Left colon (tissue), 2 donors: ENCODE results near the gene MUC4. TPM values are rescaled to one million over a fixed set of nuclear protein-coding genes. Genes with fewer than 3 reads are reported as not detected.

ENCODE experiments used
- ATAC-seq: fragments of 200-7000 bp; cut with Tn5 transposase; one replicate; pipeline ENCODE4 v1.9.1; 2020; ENCODE audit warnings: mild to moderate bottlenecking, moderate library complexity
- DNase-seq, 2 donors: peaks; one replicate each; pipeline ENCODE4 v3.0.0-alpha.2; 2020
- intact Hi-C, 2 donors: fragments of 100-400 bp; cut with DNase I in 1 of 2; cut with micrococcal nuclease in 1 of 2; formaldehyde crosslinking; loops; one replicate each; pipeline versions ENCODE4 v1.11.2 to v1.14.0; 2022; cut with DNase I, micrococcal nuclease
- total RNA-seq, 2 donors: library from RNA; stranded (reverse); fragmentation: NEBNext Ultra II Directional; extraction: Animal tissue kit (Norgen Biotek cat#: 25700); gene quantifications; one replicate each; pipeline ENCODE4 v1.2.1, GENCODE V29; 2021
- donor health status: DM: no; HTN: no; CAD: no.
- donor health status: DM: yes; HTN: yes; CAD: no.

The MUC4 gene
- total RNA-seq, 2 donors from 2014 or later = 114 to 356 TPM

DNA sequence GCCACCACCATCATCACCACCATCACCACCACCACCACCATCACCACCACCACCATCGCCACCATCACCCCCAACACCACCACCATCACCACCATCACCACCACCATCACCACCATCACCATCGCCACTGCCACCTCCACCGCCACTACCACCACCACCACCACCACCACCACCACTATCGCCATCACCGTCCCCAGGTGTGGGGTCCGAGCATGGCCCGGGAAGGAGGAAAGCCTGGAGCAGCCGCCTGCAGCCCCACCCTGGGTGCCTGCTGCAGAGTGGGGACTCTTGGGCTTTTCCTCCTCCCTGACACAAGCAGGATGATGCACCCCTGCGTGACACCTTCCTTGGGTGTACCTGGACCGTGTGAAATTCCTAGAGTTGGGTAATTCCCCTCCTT is 43.9 kb downstream of the MUC4 start:
- no peak for DNase-seq
- intact Hi-C loops = no loop called here

DNA sequence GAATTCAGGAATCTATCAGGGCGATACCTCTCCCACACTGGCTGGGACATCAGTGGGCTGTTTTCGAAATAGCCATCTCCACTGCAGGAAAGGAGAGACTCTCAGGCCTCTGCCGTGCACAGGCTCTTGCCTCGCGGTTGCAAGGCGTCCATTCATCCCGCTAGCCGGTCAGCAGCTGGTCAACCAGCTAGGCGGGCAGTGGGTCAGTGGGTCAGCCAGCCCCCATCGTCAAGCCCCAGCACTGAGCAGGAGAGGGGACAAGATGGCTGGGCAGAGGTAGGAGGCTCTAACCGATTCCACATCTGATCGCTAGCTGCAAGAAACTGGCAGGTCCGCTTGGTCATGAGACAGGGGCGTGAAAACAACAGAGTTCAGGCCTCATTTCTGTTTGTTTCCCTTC is 45.1 kb downstream of the MUC4 start:
- ATAC-seq (no peak), DNase-seq (no peak)
- intact Hi-C loops = no loop called here

More for the DNA sequence above, 43.9 kb downstream of the MUC4 start:
- ATAC-seq = no peak

DNA sequence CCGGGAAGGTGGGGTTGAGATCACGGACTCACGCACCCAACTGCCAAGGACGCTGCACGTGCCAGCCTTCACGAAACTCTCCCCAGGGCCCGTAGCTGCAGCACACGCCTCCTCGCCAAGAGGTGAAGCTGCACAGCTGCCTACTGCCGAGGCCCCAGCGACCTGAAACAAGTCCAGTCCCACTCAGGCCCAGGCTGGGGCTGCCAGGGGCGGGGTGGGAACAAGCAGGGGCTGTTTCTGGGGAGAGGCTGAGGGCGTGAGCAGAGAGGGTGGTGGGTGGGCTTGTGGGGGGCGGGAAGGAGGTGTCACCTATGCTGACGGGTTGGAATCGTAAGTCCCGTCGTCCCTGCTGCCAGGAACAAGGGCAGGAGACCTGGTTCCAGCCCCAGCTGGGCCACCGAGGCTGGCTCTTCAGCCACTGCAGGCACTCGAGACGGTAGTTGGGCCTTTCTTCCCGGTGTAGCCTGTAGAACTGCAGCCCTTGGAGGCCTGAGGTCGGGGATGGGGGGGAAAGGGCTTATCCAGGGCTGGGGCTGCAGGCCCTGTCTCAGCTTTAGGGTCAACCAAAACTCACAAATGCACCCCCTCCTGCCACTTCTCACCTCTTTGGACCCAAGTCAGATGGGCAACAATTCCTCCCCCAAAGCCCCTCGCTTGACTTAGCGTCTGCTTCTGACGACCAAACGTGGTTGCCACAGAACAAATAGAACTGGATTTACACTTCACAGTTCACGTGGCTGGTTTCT is 46.6 kb downstream of the MUC4 start:
- intact Hi-C loops = no loop called here
- ATAC-seq = peak; percentile 3
- no peak for DNase-seq

DNA sequence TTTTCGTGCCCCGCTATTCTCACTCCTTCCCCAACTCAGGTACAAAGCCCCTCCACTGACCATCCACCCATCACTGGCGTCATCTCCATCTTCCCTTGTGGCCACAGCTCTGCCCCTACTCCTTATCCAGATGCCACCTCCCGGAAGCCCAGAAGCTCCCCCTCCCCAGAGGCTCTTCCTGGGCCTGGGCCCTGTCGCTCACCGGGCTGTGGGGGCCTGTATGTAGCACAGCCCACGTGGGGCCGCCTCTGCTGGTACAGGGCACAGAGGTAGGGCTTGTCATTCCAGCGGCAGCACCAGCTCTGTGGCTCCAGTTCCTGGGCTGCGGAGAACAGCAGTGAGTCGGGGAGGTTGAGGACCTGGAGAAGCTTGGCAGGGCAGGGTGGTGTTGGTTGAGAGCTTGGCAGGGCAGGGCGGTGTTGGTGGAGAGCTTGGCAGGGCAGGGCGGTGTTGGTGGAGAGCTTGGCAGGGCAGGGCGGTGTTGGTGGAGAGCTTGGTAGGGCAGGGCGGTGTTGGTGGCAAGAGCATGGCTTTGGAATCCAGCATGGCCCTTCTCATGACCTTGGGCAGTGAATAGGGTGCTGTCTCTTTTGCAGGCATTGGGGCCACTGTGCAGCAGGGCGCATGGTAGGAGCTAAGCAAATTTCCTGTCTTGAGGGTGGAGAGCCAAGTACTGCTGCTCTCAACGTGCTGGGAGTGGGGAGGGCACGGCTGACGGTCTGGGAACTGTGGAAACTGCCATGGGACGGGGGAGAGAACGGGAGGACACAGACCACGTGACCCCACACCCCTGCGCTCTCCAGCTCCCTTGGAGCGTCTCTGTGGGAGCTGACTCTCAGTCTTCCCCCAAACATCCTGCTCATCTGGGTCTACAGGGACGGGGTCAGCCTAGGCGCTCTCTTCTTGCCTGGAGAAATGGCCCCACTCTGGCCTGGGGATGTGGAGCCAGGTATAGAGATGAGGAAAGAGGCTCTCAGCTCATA is 47.6 kb downstream of the MUC4 start:
- intact Hi-C loops = no loop called here
- DNase-seq (no peak), ATAC-seq (peak; percentile 11)

DNA sequence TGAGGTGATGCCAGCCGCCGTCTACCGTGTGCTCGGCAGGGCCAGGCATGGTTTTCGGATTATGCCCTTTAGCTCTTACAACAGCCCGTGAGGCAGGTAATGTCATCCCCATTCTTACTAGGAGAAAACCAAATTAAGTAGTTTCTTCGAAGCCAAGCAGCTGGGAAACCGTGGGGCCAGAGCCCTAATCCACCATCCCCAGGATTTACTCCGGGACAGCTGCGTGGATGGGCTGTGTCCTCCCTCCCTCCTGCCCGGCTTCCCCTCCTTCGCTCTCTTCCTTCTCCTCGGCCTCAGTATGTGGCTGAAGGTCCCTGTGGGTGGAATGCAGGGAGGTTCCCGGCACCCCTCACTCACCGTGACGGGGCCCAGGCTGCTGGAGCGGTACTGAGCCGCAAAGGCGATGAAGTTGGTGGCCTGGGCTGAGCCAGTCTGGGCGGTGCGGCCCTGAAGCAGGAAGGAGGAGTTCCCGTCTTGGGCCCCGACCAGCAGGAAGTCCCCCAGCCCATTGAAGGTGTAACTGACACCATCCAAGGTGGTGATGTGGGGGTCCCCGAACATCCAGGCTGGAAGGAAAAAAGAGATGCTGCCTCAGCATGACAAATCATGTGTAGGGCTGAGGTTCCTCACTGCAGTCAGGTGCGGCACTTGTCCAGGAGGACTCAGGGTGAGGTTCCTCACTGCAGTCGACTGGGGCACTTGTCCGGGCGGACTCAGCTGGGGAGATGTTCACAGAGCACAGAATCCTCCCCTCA is 48.5 kb downstream of the MUC4 start:
- intact Hi-C loops = no loop called here
- no peak for DNase-seq
- no peak for ATAC-seq

DNA sequence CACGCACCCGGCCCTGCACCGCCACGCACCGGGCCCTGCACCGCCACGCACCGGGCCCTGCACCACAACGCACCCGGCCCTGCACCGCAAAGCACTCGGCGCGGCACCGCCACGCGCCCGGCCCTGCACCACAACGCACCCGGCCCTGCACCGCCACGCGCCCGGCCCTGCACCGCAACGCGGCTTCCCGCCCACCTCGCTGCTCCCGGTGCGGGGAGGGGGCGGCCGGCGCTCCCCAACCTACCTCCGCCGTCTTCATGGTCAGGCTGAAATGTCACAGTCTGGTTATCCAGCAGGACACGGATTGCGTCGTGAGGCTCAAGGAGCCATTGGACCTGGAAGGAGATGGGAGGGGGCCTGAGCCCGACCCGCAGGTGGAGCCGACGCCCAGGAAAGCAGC is 49.1 kb downstream of the MUC4 start:
- intact Hi-C loops = no loop called here
- ATAC-seq = no peak
- no peak for DNase-seq

DNA sequence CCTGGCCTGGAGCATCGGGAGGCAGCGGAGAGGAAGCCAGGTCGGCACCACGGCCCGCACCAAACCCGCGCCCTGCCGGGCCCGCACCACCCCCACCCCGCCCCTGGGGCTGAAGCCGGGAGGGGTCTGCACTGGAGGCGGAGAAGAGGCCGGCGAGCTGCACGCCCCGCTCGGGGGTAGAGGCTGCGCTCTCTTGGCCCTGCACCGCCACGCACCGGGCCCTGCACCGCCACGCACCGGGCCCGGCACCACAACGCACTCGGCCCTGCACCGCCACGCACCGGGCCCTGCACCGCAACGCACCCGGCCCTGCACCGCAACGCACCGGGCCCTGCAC is 49.5 kb downstream of the MUC4 start:
- no peak for DNase-seq
- intact Hi-C loops = no loop called here
- ATAC-seq = no peak

DNA sequence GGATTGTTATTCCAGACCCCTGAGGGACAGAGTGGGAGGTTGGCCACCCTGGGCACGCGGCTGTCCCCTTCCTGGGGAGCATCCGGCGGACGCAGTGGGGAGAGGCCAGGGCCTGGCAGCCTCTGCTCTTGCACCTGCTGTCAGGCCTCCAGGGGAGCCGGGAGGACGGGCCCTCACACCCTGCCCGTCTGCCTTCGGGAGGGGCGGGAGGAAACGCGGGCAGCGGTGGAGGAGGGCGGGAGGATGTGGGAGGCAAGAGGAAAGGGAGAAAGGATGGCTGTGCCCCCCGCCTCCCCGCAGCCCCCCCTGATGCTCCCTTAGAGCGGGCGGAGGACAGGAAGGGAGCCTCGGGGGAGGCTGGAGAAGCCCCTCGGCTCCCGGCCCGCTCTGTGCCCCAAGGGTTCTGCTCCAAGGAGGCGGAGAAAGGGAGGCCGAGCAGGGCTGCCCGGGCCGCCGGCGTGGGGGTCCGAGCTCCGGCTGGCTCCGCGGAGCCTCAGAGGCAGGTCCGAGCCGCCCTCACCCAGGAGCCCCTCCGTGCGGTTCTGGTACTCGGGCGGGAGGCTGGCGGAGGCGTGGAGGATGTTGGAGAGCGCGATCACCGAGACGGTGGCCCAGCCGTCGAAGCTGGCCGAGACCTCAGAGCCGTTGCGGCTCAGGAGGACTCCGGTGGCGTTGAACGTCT is 50.0 kb downstream of the MUC4 start:
- ATAC-seq (peak; percentile 7), DNase-seq (no peak)
- intact Hi-C loops = no loop called here

DNA sequence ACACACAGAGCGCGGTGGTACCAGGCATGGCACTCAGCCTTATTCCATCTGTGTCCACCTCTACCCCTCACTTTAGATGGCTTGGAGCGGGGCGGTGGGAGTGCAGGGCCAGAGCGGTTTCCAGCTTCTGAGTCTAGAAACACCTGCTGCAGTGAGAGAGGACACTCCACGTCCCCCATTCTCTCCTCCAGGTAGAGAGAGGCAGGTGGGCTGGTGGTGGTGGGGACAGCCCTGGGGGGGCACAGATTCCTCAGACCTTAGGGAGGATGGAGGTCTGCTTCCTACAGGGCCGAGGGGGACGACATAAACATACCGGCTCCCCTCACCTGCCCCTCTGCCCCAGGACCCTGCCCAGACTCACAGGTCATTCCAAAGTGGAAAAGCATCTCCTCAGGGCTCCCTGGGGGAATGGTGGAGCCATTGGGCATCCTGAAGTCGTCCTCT is 50.6 kb downstream of the MUC4 start:
- intact Hi-C loops = no loop called here
- no peak for ATAC-seq
- DNase-seq = no peak

DNA sequence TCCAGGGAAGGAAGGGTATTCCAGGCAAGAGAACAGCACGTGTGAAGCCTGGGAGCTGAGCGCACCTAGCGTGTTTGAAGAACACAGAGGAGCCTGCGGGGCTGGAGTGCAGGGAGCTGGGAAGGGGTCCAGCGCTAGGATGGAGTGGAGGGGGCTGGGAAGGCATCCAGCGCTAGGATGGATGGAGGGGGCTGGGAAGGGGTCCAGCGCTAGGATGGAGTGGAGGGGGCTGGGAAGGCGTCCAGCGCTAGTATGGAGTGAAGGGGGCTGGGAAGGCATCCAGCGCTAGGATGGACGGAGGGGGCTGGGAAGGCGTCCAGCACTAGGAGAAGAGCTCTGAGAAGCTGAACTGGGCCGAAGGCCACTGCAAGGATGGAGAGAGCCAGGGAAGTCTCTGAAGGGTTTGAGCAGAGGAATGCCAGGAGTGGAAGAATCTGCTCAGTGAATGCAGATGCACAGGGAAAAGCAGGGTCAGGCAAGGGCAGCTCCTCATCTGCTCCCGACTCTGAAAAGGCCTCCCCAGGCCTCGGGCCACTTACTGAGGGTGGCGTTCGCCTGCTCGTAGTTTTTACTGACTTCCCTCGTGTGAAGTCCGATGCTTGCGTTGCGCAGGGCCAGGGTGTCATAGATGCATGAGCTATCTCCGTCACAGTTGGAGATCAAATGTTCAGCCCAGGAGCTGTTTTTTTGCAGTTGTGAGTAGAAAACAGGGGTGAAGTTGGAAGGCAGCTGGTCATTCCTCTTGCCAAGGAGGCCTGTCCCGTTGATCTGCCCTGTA is 51.2 kb downstream of the MUC4 start:
- ATAC-seq (no peak), DNase-seq (no peak)
- intact Hi-C loops = no loop called here

DNA sequence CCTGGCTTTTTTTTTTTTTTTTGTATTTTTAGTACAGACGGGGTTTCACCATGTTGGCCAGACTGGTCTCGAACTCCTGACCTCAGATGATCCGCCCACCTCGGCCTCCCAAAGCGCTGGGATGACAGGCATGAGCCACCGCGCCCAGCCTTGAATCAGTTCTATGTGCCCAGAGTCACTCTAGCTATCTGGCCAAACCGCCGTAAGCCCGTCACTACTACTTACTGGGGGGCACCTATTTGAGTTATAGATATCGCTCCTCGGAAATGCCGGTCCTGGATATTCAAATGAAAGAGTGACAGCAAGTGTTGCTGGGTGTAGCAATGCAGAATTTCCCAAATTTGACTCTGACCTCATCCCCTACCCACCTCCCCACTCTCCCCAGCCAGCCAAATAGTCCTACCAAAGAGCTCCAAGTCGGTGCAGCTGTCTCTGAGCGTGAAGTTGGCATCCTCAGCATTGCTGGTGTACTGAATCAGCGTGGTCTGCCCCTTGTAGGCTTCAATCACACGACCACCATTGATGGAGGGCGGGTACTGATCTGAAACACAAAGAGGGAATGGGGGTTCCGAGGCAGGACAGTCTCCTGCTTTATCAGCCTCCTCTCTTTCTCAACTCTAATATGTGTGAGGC is 52.9 kb downstream of the MUC4 start:
- intact Hi-C loops = no loop called here
- no peak for DNase-seq
- no peak for ATAC-seq

DNA sequence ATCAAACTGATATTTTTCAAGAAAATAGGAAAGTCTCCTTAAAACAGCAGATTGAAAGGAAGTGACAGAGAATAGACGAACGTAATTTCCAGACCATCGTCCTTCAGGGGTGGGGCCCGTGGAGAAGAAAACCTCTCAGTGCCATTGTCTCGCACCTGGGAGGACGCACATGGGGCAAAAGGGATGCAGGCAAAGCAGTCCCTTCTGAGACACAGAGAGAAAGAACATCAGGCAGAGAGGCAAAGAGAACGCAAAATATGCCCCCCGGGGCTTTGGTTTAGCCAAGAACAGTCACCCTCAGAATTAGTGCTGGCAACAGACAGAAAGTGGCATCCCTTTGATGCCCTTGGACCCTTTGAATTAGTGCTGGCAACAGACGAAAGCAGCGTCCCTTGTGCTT is 53.9 kb downstream of the MUC4 start:
- ATAC-seq (no peak), DNase-seq (no peak)
- intact Hi-C loops = no loop called here

DNA sequence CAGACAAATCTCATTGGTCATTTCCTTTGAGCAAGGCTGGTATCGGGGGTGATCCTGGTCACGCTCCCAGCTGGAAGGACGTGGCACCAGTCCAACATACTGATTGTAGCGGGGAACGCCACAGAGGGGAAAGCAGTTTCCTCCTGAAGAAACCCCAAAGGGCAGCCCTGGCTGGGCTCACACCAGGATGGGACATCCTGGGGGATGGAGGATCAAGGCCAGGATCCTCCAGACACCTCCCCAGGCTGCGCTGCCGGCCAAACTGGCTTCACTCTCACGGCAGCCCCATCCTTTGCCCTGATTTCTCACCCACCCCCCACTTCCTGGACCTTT is 54.3 kb downstream of the MUC4 start:
- no peak for ATAC-seq
- intact Hi-C loops = no loop called here
- DNase-seq = peak in 1 of 2 donors; percentile 15

DNA sequence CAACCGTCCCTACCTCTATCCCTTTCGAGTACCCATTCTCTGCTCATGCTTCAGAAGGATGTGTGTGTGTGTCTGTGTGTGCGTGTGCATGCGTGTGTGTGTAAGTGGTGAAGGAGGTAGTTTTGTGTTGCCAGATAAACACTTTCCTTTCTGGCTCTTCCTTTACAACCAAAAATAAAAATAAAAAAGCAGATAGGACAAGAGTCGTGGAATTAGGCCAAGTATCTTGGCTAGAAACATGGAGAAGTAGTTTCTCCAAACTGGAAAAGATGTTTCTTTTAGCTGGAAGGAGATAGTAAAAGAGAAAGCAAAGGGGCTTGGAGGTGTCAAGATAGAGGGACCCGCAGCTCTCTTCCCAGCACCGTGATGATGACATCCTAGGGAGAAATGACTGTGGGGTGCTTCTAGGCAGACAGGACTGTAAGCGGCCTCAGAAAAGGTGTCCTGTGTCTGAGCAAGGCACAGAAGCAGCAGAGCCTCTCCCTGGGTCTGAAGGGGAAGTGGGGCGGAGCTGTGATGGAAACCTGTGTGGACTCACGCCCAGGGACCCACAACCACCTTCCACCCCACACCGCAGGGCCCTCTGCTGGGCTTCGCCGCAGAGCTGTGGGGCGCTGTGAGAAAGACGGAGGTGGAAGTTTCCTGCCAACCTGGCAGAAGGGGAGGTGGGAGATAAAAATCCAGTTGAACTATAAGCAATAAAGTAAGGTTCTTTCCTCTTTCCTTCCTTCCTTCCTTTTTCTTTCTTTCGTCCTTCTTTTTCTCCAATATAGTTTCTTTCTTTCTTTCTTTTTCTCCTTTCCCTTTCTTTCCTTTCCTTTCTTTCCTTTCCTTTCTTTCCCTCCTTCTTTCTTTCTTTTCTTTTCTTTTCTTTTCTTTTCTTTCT is 55.7 kb downstream of the MUC4 start:
- DNase-seq (peak in 1 of 2 donors; percentile 23), ATAC-seq (no peak)
- intact Hi-C loops = no loop called here

DNA sequence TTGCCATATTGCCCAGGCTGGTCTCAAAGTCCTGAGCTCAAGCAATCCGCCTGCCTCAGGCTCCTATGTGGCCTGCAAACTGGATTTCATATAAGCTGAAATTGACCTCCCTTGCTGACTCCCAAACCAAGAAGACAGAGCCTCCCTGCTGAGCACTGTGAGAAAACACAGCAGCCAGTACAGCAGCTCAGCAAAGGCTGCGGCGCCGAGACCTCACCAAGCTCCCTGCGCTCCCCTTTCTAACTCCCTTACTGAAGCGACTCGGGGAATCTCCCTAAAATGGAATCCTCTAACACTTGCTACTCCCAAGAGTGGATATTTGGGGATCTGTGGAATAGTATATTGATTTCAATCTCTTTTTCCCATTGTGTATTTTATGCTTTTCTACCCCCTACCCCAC is 56.3 kb downstream of the MUC4 start:
- ATAC-seq (no peak), DNase-seq (peak in 1 of 2 donors; percentile 1)
- intact Hi-C loops = no loop called here

DNA sequence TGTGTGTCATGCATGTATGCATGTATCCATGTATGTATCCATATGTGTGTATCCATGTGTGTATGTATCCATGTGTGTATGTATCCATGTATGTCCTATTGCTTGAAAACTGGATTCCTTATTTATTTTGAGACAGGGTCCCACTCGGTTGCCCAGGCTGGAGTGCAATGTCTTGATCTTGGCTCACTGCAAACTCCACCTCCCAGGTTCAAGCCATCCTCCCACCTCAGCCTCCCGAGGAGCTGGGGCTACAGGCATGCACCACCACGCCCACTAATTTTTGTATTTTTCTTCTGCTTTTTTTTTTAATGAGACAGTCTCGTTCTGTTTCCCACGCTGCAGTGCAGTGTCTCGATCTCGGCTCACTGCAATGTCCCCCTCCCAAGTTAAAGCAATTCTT is 56.8 kb downstream of the MUC4 start:
- DNase-seq (no peak), ATAC-seq (no peak)
- intact Hi-C loops = no loop called here

DNA sequence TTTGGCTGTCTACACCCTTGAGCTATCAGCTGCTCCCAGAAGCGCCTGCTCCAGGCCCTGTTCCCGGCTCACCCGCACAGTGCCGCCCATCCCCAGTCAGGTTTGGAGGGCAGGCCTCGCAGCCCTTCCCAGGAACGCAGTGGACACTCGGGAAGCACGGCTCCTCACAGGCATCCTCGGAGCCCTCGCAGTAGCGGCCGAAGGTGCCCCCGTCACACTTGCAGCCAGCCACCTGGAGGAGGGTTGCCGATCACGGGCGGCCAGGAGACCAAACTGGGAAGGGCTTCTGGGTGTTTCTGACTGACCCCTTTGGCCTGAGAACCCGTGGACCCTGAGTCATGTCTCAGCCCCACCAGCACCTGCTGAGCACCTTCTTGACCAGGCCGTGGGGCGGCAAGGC is 57.6 kb downstream of the MUC4 start:
- DNase-seq (peak in 1 of 2 donors; percentile 14), ATAC-seq (no peak)
- intact Hi-C loops = no loop called here
